Sigmoid colon (tissue), 4 donors: ENCODE measurements around the gene NAA80.

Source experiments
- EP300 ChIP-seq, 4 donors: sonication (generic); formaldehyde crosslinking; IDR thresholded peaks; one replicate each; pipeline ENCODE4 v1.6.1; 2017; ENCODE audit warnings: antibody characterized with exemption in 4 of 4
- POLR2A ChIP-seq, 2 donors: fragments of 450-650 bp; IDR thresholded peaks; one replicate each; pipeline ENCODE4 v1.6.1; 2016; ENCODE audit warnings: antibody characterized with exemption in 2 of 2, mild to moderate bottlenecking in 2 of 2, moderate library complexity in 2 of 2
- POLR2AphosphoS5 ChIP-seq, 4 donors: sonication (generic); formaldehyde crosslinking; IDR thresholded peaks; one replicate each; pipeline ENCODE4 v1.6.1; 2017; ENCODE audit warnings: antibody characterized with exemption in 4 of 4
- TF ChIP-seq, protein P1 (sequence below), 4 experiments: fragments of 450-650 bp in 3 of 4; fragments of 200-600 bp in 1 of 4; IDR thresholded peaks; one replicate each; pipeline ENCODE4 v1.5.1; 2016 to 2019; ENCODE audit warnings: antibody characterized with exemption in 4 of 4, mild to moderate bottlenecking in 3 of 4, moderate library complexity in 2 of 4

DNA sequence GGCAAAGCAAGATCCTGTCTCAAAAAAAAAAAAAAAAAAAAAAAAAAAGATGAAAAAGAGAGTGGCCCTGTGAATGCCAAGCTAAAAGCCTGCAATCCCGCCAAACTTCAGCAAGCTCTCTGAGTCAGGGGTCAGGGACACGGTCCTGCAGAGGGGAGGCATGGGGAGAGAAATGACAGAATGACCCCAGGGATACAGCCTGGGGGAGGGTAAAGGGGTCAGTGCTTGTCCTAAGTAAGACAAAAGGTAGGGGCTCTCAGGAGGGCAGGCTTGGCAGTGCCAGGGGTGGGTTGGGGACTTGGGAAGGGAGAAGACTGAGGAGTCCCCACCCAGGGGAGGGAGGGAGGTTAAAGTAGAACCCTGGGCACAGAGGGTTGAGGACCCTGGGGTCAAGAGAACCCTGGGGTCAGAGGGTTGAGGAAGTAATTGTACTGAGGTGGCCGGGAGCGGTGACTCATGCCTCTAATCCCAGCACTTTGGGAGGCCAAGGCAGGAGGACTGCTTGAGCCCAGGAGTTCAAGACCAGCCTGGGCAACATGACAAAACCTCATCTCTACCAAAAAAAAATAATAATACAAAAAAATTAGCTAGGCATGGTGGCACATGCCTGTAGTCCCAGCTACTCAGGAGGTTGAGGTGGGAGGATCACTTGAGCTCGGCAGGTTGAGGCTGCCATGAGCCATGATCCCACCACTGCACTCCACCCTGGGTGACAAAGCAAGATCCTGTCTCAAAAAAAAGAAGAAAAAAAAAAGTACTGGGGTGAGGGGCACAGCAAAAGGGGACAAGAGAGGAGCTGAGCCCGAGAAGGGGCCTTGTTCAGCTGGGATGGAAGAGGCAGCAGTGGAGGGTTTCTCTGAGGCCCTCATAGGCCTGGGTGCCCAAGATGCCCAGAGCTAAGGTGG is 35.5 kb downstream of the NAA80 start:
- TF ChIP-seq, protein P1, sequence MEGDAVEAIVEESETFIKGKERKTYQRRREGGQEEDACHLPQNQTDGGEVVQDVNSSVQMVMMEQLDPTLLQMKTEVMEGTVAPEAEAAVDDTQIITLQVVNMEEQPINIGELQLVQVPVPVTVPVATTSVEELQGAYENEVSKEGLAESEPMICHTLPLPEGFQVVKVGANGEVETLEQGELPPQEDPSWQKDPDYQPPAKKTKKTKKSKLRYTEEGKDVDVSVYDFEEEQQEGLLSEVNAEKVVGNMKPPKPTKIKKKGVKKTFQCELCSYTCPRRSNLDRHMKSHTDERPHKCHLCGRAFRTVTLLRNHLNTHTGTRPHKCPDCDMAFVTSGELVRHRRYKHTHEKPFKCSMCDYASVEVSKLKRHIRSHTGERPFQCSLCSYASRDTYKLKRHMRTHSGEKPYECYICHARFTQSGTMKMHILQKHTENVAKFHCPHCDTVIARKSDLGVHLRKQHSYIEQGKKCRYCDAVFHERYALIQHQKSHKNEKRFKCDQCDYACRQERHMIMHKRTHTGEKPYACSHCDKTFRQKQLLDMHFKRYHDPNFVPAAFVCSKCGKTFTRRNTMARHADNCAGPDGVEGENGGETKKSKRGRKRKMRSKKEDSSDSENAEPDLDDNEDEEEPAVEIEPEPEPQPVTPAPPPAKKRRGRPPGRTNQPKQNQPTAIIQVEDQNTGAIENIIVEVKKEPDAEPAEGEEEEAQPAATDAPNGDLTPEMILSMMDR (IDR thresholded peaks at IDR 0.05): no peak
- TF ChIP-seq POLR2AphosphoS5 (IDR thresholded peaks at IDR 0.05) (no peak), POLR2A (IDR thresholded peaks at IDR 0.05) (no peak), EP300 (IDR thresholded peaks at IDR 0.05) (no peak)
